ENCODE data around the gene IFIT5.

IFIT5 gene

GRCh38 chr10:89371987-89372386, 42.4 kb upstream of the IFIT5 start:
- TF ChIP-seq, protein P1, sequence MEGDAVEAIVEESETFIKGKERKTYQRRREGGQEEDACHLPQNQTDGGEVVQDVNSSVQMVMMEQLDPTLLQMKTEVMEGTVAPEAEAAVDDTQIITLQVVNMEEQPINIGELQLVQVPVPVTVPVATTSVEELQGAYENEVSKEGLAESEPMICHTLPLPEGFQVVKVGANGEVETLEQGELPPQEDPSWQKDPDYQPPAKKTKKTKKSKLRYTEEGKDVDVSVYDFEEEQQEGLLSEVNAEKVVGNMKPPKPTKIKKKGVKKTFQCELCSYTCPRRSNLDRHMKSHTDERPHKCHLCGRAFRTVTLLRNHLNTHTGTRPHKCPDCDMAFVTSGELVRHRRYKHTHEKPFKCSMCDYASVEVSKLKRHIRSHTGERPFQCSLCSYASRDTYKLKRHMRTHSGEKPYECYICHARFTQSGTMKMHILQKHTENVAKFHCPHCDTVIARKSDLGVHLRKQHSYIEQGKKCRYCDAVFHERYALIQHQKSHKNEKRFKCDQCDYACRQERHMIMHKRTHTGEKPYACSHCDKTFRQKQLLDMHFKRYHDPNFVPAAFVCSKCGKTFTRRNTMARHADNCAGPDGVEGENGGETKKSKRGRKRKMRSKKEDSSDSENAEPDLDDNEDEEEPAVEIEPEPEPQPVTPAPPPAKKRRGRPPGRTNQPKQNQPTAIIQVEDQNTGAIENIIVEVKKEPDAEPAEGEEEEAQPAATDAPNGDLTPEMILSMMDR (IDR thresholded peaks at IDR 0.05; ENCODE audit: insufficient read depth, low read length, poor library complexity, severe bottlenecking), result no peak
- H3K27me3 ChIP-seq (replicated peaks; ENCODE audit: control insufficient read depth, insufficient read depth, low read length), result no peaks in the 10 kb centered on the region
- DNase-seq (ENCODE audit: extremely low read depth, insufficient read length), result no peak
- no peaks in the 10 kb centered on the region for H3K36me3 ChIP-seq (ENCODE audit: control insufficient read depth, insufficient read depth, low read length)
- H3K4me3 ChIP-seq (replicated peaks; ENCODE audit: low read depth, low read length), result no peak overlapping the region

DNA sequence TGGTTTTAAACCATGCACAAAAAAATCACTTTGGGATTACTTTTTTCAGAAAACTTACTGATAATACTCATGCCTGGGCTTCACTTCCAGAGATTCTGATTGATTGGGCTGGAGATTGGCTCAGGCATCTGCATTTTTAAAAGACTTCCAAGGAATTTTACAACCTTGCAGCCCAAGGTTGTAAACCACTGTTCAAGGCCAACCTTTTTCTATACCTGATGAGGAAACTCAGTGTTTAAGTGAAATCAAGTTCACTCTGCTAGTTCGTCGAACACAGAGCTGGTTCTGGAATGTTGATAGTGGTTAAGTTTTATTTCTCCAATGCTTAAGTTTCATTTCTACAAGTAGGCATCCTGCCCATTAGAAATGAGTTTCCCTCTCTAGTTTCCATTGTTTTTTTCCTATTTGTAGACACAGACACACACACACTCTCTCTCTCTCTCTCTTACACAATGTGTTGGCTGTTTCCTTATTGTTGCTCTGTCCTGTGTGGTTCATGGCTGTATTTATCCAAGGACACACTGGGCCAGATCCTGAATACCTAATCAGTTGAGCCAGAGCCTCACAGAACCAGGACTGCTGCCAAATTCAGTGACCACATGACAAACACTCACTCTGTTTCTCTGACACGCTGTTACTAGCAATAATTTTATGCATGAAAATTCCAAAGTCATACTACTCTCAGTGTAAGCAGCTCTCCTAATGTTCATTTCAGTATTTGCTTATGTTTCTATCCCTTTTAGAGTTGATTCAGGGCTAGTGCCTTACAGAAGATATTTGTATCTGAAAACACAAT, 40.3 kb upstream of the IFIT5 start:
- TF ChIP-seq, protein P1 (IDR thresholded peaks at IDR 0.05; ENCODE audit: insufficient read depth, low read length, poor library complexity, severe bottlenecking), result no peak
- Histone ChIP-seq H3K27me3 (replicated peaks; ENCODE audit: control insufficient read depth, insufficient read depth, low read length) (no peaks in the 10 kb centered on the region), H3K36me3 (ENCODE audit: control insufficient read depth, insufficient read depth, low read length) (no peaks in the 10 kb centered on the region), H3K4me3 (replicated peaks; ENCODE audit: low read depth, low read length) (no peak overlapping the region)
- no peak for DNase-seq (ENCODE audit: extremely low read depth, insufficient read length)

- Histone ChIP-seq H3K4me3 (replicated peaks; ENCODE audit: low read depth, low read length) (no peak overlapping the region), H3K36me3 (ENCODE audit: control insufficient read depth, insufficient read depth, low read length) (no peaks in the 10 kb centered on the region), H3K27me3 (replicated peaks; ENCODE audit: control insufficient read depth, insufficient read depth, low read length) (no peaks in the 10 kb centered on the region)
- TF ChIP-seq, protein P1 (IDR thresholded peaks at IDR 0.05; ENCODE audit: insufficient read depth, low read length, poor library complexity, severe bottlenecking), result no peak
- no peak for DNase-seq (ENCODE audit: extremely low read depth, insufficient read length)
These were observed 39.6 kb upstream of the IFIT5 start for GRCh38 chr10:89374713-89375141.

- no peak for DNase-seq (ENCODE audit: extremely low read depth, insufficient read length)
- no peak within 1 kb of the TSS for H3K4me3 ChIP-seq (replicated peaks; ENCODE audit: low read depth, low read length)
- H3K36me3 ChIP-seq (ENCODE audit: control insufficient read depth, insufficient read depth, low read length), result no peaks in the 10 kb centered on the region
- H3K27me3 ChIP-seq (replicated peaks; ENCODE audit: control insufficient read depth, insufficient read depth, low read length), result no peaks in the 10 kb centered on the region
- TF ChIP-seq, protein P1 (IDR thresholded peaks at IDR 0.05; ENCODE audit: insufficient read depth, low read length, poor library complexity, severe bottlenecking), result no peak
These were observed 36.4 kb upstream of the IFIT5 start, which contains the start of gene IFIT1B for GRCh38 chr10:89377705-89378637. Gene IFIT1B, plus strand, starts transcription at chr10:89378056. Its CDS starts 80 bp downstream, at chr10:89378136.

GRCh38 chr10:89379103-89379502, 35.3 kb upstream of the IFIT5 start:
- no peaks in the 10 kb centered on the region for H3K27me3 ChIP-seq (replicated peaks; ENCODE audit: control insufficient read depth, insufficient read depth, low read length)
- no peak for DNase-seq (ENCODE audit: extremely low read depth, insufficient read length)
- TF ChIP-seq, protein P1 (IDR thresholded peaks at IDR 0.05; ENCODE audit: insufficient read depth, low read length, poor library complexity, severe bottlenecking), result no peak
- H3K36me3 ChIP-seq (ENCODE audit: control insufficient read depth, insufficient read depth, low read length), result no peaks in the 10 kb centered on the region
- no peak overlapping the region for H3K4me3 ChIP-seq (replicated peaks; ENCODE audit: low read depth, low read length)
